Choroid plexus epithelial cell (primary cell): Measurements from ENCODE around the gene PHOSPHO2.

Source experiments
- DNase-seq: peaks from one replicate; pipeline ENCODE4 v3.0.0-alpha.2; 2010; ENCODE audit warnings: low read depth
- H3K4me3 ChIP-seq: 2 replicates; pipeline ENCODE4 v1.5.1; 2011; ENCODE audit warnings: low read depth, mild to moderate bottlenecking, control low read depth, low read length, moderate library complexity
- TF ChIP-seq, protein P1 (sequence below): conservative IDR thresholded peaks from 2 replicates; pipeline ENCODE4 v1.5.1; 2011; ENCODE audit warnings: low read depth, mild to moderate bottlenecking, control low read depth, inconsistent platforms, low read length, moderate library complexity

The PHOSPHO2 gene, protein sequence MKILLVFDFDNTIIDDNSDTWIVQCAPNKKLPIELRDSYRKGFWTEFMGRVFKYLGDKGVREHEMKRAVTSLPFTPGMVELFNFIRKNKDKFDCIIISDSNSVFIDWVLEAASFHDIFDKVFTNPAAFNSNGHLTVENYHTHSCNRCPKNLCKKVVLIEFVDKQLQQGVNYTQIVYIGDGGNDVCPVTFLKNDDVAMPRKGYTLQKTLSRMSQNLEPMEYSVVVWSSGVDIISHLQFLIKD

DNA sequence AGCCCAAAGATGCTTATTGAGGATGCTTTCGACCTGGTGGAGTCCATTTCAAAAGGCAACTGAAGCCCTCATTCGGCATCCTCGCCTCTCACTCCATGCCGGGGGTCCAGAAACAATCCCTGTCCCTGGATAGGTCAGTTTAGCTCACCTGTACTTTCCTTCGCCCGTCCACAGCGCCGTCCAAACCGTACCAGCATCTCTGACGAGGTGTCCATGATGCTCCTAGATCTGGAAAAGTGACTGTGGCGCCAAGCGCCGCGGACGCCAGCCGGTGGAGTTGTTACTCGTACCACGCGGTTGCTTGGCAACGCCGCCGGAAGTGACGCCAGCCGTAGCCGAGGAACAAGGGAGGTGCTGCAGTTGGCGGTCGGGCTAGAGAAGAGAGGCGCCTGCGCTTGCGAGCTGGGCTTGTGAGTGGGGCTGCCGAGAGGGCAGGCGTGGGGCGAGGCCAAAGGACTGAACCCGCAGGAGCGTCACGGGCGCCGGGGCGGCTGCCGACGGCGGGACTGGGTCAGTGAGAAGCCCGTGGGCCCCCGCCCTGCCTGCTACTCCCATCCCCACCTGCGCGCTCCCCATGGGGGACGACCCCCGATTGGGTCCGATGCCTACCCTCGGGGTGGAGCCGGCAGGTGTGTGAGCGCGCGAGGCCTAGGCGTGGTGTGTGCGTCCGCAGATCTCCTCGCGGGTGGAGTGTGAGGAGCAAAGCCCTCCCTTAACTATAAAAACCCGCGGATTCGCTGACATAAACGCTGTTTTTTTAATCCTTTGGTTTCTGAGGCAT is at the start of gene PHOSPHO2, which contains the start of gene CFAP210:
PHOSPHO2 (plus strand) TSS at position 357 of the 781 bp plus-strand sequence. CDS start 6,503 bp downstream, outside the sequence.
CFAP210 (minus strand) TSS at position 293 of the 781 bp plus-strand sequence; CDS start at position 215, 78 bp downstream.
- H3K4me3 ChIP-seq = peak within 1 kb of the TSS; percentile 88
- peak; percentile 97 for DNase-seq
- TF ChIP-seq, protein P1, sequence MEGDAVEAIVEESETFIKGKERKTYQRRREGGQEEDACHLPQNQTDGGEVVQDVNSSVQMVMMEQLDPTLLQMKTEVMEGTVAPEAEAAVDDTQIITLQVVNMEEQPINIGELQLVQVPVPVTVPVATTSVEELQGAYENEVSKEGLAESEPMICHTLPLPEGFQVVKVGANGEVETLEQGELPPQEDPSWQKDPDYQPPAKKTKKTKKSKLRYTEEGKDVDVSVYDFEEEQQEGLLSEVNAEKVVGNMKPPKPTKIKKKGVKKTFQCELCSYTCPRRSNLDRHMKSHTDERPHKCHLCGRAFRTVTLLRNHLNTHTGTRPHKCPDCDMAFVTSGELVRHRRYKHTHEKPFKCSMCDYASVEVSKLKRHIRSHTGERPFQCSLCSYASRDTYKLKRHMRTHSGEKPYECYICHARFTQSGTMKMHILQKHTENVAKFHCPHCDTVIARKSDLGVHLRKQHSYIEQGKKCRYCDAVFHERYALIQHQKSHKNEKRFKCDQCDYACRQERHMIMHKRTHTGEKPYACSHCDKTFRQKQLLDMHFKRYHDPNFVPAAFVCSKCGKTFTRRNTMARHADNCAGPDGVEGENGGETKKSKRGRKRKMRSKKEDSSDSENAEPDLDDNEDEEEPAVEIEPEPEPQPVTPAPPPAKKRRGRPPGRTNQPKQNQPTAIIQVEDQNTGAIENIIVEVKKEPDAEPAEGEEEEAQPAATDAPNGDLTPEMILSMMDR = no peak

DNA sequence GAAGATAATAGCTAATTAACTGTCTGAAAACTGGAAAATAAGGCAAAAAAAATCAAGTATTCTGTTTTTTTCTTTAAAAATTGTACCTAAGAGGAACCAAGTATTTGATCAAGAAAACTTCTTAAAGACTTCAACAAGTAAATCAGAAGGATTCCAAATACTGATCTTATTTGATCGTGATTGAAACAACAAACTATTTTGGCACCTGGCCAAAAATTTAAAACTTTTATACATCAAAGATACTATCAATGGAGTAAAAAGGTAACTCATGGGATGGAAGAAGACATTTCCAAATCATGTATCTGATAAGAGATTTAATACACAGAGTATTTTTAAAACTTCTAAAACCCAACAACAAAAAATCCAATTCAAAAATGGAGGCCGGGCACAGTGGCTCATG is 46.8 kb upstream of the PHOSPHO2 start:
- TF ChIP-seq, protein P1 = no peak
- no peak for DNase-seq
- no peak overlapping the region for H3K4me3 ChIP-seq

DNA sequence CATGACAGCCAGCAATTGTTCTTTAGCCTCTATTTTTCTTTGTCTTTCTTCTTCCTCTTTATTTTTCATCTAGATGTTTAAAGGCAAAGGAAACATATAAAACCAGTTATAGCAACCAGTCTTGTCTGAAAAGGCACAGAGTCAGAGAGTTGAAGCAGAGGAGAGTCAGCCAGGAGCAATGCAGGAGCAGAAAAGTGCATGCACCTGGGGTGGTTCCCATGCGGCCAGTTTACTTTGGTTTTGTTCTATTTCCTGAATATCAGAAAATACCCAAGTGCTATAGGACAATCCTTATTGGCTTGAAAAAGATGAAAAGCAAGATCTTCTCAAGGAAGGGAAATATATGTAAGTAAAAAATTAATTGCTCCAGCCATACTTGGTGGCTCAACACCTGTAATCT is 45.0 kb upstream of the PHOSPHO2 start:
- no peak for DNase-seq

DNA sequence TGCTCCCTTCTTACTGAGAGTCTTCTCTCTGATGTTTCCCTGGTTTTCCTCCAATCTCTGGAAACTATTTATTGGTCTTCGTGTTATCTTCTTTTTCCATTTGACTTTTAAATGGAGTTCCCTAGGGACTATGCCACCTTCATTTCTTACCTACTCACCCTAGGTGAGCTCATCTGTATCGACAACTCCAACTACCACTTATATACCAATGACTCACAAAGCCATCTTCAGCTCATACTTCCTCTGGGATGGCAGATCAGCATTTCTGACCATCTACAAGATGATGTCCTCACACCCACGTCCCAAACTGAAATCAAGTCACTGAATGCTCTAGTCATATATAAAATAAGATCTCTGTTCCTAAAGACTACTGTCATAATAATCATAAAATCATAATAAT is 40.6 kb upstream of the PHOSPHO2 start:
- no peak overlapping the region for H3K4me3 ChIP-seq
- TF ChIP-seq, protein P1 = no peak
- DNase-seq = no peak

More for the DNA sequence above, 45.0 kb upstream of the PHOSPHO2 start:
- TF ChIP-seq, protein P1 = no peak
- no peak overlapping the region for H3K4me3 ChIP-seq

DNA sequence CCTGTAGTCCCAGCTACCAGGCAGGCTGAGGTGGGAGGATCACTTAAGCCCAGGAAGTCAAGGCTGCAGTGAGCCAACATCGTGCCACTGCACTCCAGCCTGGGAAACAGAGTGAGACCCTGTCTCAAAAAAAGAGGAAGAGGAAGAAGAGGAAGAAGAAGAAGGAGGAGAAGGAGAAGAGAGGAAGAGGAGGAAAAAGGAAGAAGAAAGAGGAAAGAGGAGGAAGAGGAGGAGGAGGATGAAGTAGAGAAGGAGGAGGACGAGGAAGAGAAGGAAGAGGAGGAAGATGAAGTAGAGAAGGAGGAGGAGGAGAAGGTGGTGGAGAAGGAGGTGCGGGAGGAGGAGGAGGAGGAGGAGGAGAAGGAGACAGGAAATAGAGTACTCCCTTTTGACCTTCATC is 38.1 kb upstream of the PHOSPHO2 start:
- TF ChIP-seq, protein P1 = no peak
- no peak overlapping the region for H3K4me3 ChIP-seq

DNA sequence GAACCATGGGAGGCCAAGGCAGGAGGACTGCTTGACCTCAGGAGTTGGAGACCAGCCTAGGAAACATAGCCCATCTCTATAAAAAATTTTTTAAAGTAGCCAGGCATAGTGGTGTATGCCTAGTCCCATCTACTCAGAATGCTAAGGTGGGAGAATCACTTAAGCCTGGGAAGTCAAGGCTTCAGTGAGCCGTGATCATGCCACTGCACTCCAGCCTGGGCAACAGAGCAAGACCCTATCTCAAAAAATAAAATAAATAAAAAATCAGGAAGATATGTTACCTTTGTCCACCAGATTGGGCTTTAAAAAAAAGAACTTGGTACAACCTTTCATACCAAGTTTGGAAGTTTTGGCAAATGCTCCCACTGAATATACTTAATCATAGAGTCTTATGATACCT is 35.4 kb upstream of the PHOSPHO2 start:
- no peak for DNase-seq
- TF ChIP-seq, protein P1 = no peak
- no peak overlapping the region for H3K4me3 ChIP-seq

More for the DNA sequence above, 38.1 kb upstream of the PHOSPHO2 start:
- no peak for DNase-seq
